HFFc6 (cell line): ENCODE results near the gene RAET1E. TPM values are rescaled to one million over a fixed set of nuclear protein-coding genes. Genes with fewer than 3 reads are reported as not detected.

Experiments used
- DNase-seq: peaks from one replicate; pipeline ENCODE4 v3.0.0-alpha.2; 2018
- H3K27ac Mint-ChIP-seq: 2 replicates; pipeline ENCODE4 v1.8.0; 2020; ENCODE audit warnings: mild to moderate bottlenecking, mixed read lengths
- H3K27me3 Mint-ChIP-seq: 2 replicates; pipeline ENCODE4 v1.8.0; 2021; ENCODE audit warnings: mild to moderate bottlenecking, moderate library complexity, mixed read lengths; ENCODE audit not compliant: insufficient read depth
- H3K36me3 Mint-ChIP-seq: 2 replicates; pipeline ENCODE4 v1.8.0; 2021; ENCODE audit warnings: low read depth, mixed read lengths
- H3K4me1 Mint-ChIP-seq: 2 replicates; pipeline ENCODE4 v1.8.0; 2020; ENCODE audit warnings: low read depth, mixed read lengths
- H3K4me3 Mint-ChIP-seq: 2 replicates; pipeline ENCODE4 v1.8.0; 2020; ENCODE audit warnings: mild to moderate bottlenecking, moderate library complexity, mixed read lengths
- H3K9me3 Mint-ChIP-seq: 2 replicates; pipeline ENCODE4 v1.8.0; 2020; ENCODE audit warnings: mild to moderate bottlenecking, mixed read lengths
- total RNA-seq, 6 experiments: library from RNA; stranded (reverse); fragmentation: NEBNext Ultra II Directional; extraction: Animal tissue kit (Norgen Biotek cat#: 25700); gene quantifications; 2 replicates in 1 of 6; 3 replicates in 5 of 6; pipeline ENCODE4 v1.2.3, GENCODE V29; 2021
- TF ChIP-seq, protein P1 (sequence below): fragments of 200-600 bp; sonication (generic); IDR thresholded peaks from 2 replicates; pipeline ENCODE4 v1.5.0; 2021; ENCODE audit warnings: antibody characterized with exemption, mild to moderate bottlenecking

The RAET1E gene
- total RNA-seq, 6 experiments from 2014 or later: 0.14 to 0.41 (median 0.26) TPM; not detected in 1

DNA sequence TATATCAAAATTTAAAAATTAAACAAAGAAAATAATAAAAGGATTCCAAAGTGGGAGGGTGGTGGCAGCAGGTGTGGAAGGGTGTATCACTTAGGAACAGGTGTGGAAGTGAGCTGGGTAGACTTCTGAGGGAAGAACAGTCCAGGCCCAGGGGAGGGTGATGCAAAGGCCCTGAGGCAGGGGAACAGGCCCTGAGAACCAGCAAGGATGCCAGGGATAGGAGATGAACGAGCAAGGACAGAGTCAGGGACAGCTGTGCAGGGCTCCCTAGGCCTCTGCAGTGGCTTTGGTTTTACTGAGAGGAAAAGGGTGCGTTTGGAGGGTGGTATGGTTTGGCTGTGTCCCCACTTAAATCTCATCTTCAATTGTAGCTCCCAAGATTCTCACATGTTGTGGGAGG is 9.4 kb upstream of the RAET1E start:
- TF ChIP-seq, protein P1, sequence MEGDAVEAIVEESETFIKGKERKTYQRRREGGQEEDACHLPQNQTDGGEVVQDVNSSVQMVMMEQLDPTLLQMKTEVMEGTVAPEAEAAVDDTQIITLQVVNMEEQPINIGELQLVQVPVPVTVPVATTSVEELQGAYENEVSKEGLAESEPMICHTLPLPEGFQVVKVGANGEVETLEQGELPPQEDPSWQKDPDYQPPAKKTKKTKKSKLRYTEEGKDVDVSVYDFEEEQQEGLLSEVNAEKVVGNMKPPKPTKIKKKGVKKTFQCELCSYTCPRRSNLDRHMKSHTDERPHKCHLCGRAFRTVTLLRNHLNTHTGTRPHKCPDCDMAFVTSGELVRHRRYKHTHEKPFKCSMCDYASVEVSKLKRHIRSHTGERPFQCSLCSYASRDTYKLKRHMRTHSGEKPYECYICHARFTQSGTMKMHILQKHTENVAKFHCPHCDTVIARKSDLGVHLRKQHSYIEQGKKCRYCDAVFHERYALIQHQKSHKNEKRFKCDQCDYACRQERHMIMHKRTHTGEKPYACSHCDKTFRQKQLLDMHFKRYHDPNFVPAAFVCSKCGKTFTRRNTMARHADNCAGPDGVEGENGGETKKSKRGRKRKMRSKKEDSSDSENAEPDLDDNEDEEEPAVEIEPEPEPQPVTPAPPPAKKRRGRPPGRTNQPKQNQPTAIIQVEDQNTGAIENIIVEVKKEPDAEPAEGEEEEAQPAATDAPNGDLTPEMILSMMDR: no peak
- no peak for DNase-seq
- peaks cover 25% of the 10 kb centered on the region for H3K27me3 Mint-ChIP-seq
- peaks cover 12% of the 10 kb centered on the region for H3K36me3 Mint-ChIP-seq
- H3K4me1 Mint-ChIP-seq: no peaks in the 10 kb centered on the region
- no peak overlapping the region for H3K27ac Mint-ChIP-seq
- H3K9me3 Mint-ChIP-seq: peaks cover 24% of the 10 kb centered on the region
- no peak overlapping the region for H3K4me3 Mint-ChIP-seq

- peaks cover 21% of the 10 kb centered on the region for H3K27me3 Mint-ChIP-seq
- TF ChIP-seq, protein P1: no peak
- H3K4me3 Mint-ChIP-seq: no peak overlapping the region
- DNase-seq: no peak
- no peak overlapping the region for H3K27ac Mint-ChIP-seq
- no peaks in the 10 kb centered on the region for H3K4me1 Mint-ChIP-seq
- H3K9me3 Mint-ChIP-seq: peaks cover 24% of the 10 kb centered on the region
- peaks cover 12% of the 10 kb centered on the region for H3K36me3 Mint-ChIP-seq
Measured at GRCh38 chr6:149906405-149906804, 8.5 kb upstream of the RAET1E start.

GRCh38 chr6:149905911-149906371 is 8.0 kb upstream of the RAET1E start:
- no peak overlapping the region for H3K4me3 Mint-ChIP-seq
- peaks cover 12% of the 10 kb centered on the region for H3K36me3 Mint-ChIP-seq
- DNase-seq: no peak
- peaks cover 18% of the 10 kb centered on the region for H3K27me3 Mint-ChIP-seq
- no peaks in the 10 kb centered on the region for H3K4me1 Mint-ChIP-seq
- TF ChIP-seq, protein P1: no peak
- peaks cover 24% of the 10 kb centered on the region for H3K9me3 Mint-ChIP-seq
- H3K27ac Mint-ChIP-seq: no peak overlapping the region

GRCh38 chr6:149905371-149905910 is 7.5 kb upstream of the RAET1E start:
- TF ChIP-seq, protein P1: no peak
- Mint-ChIP-seq H3K9me3 (peaks cover 24% of the 10 kb centered on the region), H3K4me3 (no peak overlapping the region), H3K4me1 (no peaks in the 10 kb centered on the region), H3K27ac (no peak overlapping the region), H3K27me3 (peaks cover 15% of the 10 kb centered on the region), H3K36me3 (peaks cover 12% of the 10 kb centered on the region)
- no peak for DNase-seq

DNA sequence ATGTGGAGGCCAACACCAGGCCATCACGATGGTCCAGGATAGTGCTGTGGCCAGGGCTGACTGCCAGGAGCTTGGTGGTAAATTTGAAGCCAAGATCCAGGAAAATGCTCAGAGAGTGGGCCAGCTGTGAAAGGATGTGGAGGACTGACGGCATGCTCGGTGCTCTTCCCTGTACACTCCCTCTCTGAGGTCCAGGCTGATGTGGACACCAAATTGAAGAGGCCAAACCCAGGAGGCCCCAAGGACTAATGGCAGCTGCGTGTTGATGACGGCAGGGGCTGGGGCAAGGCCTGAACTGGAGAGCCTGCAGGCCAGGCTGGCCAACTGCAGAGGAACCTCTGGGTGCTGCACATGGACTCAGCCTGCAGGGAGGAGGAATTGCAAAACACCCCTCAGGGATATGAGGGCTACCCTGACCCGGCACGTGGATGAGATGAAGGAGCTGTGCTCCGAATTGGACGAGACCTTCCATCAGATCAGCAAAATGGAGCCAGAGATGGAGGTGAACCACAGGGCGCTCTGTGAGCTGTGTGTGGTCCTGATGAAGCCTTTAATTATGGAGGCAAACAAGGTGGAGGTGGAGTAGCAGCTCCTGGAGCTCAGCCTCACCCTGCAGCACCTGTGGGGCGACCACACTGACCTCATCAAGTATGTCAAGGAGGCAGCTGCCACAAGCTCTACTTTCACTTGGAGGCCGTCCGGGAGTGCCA is 6.9 kb upstream of the RAET1E start:
- peaks cover 13% of the 10 kb centered on the region for H3K27me3 Mint-ChIP-seq
- TF ChIP-seq, protein P1: no peak
- H3K9me3 Mint-ChIP-seq: peaks cover 24% of the 10 kb centered on the region
- no peak for DNase-seq
- peaks cover 12% of the 10 kb centered on the region for H3K36me3 Mint-ChIP-seq
- H3K27ac Mint-ChIP-seq: no peak overlapping the region
- no peaks in the 10 kb centered on the region for H3K4me1 Mint-ChIP-seq
- H3K4me3 Mint-ChIP-seq: no peak overlapping the region
